K562 (cell line): Measurements from ENCODE around the gene FCGR2B. TPM values are rescaled to one million over a fixed set of nuclear protein-coding genes. Genes with fewer than 3 reads are reported as not detected.

Experiments
- BRD9 ChIP-seq: fragments of 450-650 bp; IDR thresholded peaks from 2 replicates; pipeline ENCODE4 v1.6.1; 2018; ENCODE audit warnings: low read depth; ENCODE audit not compliant: partially characterized antibody
- NFXL1 ChIP-seq: fragments of 450-650 bp; formaldehyde crosslinking; IDR thresholded peaks from 2 replicates; pipeline ENCODE4 v1.4.0; 2021; ENCODE audit warnings: mild to moderate bottlenecking
- NRF1 ChIP-seq, 2 experiments: fragments of 450-650 bp; IDR thresholded peaks in 1 of 2; conservative IDR thresholded peaks in 1 of 2; 2 replicates each; pipeline ENCODE4 v1.6.1; 2014; ENCODE audit warnings: mild to moderate bottlenecking in 2 of 2
- PCBP1 ChIP-seq: fragments of 200-400 bp; formaldehyde crosslinking; IDR thresholded peaks from 2 replicates; pipeline ENCODE4 v1.6.1; 2018; ENCODE audit warnings: mild to moderate bottlenecking, low read depth, low read length; ENCODE audit not compliant: poor library complexity, severe bottlenecking
- polyA plus RNA-seq, 8 experiments: library from polyadenylated mRNA; depleted of rRNA in 4 of 8; stranded (reverse) in 5 of 8; unstranded in 3 of 8; fragments of >200 nt; fragmentation: Nextera tagmentation in 2 of 8; fragmentation: Illumina TruSeq in 1 of 8; extraction: Ambion mirVana in 2 of 8; extraction: Trizol in 1 of 8; gene quantifications; 2 replicates each; pipeline versions ENCODE4 v1.2.1 to v1.2.3, GENCODE V29; 2011 to 2014; ENCODE audit warnings: inconsistent platforms in 1 of 8, missing spikeins in 1 of 8
- total RNA-seq, 7 experiments: library from RNA; depleted of rRNA in 6 of 7; stranded (reverse); fragments of >200 nt in 6 of 7; fragmentation: Illumina TruSeq in 2 of 7; extraction: Trizol in 2 of 7; gene quantifications; 2 replicates each; pipeline versions ENCODE4 v1.2.1 to v1.2.3, GENCODE V29; 2011 to 2021; ENCODE audit warnings: low replicate concordance in 1 of 7
- TF ChIP-seq, protein P1 (sequence below), 2 experiments: fragments of 450-650 bp in 1 of 2; sonication (generic) in 1 of 2; formaldehyde crosslinking in 1 of 2; IDR thresholded peaks in 1 of 2; conservative IDR thresholded peaks in 1 of 2; 2 replicates each; pipeline versions ENCODE4 v1.6.1 to v1.8.1; 2016 to 2023; ENCODE audit warnings: mild to moderate bottlenecking in 2 of 2, moderate library complexity in 2 of 2, inconsistent platforms in 1 of 2, missing genetic modification reagents in 1 of 2
- TF ChIP-seq, protein P2 (sequence below): IDR thresholded peaks from 2 replicates; pipeline ENCODE4 v1.6.1; 2014; ENCODE audit warnings: antibody characterized with exemption
- TF ChIP-seq, protein P3 (sequence below): fragments of 450-650 bp; IDR thresholded peaks from 2 replicates; pipeline ENCODE4 v1.7.0; 2016; ENCODE audit warnings: borderline replicate concordance
- TF ChIP-seq, protein P4 (sequence below): sonication (generic); formaldehyde crosslinking; IDR thresholded peaks from 2 replicates; pipeline ENCODE4 v1.8.0; 2022; ENCODE audit warnings: mild to moderate bottlenecking, missing genetic modification reagents, borderline replicate concordance
- TF ChIP-seq, protein P5 (sequence below): sonication (generic); formaldehyde crosslinking; IDR thresholded peaks from 2 replicates; pipeline ENCODE4 v1.8.0; 2022; ENCODE audit warnings: mild to moderate bottlenecking, missing genetic modification reagents
- TF ChIP-seq, protein P6 (sequence below): fragments of 450-650 bp; IDR thresholded peaks from 2 replicates; pipeline ENCODE4 v1.6.1; 2016; ENCODE audit warnings: antibody characterized with exemption

FCGR2B gene
- total and polyA plus RNA-seq, 9 of the 15 experiments (the other 6 are each of a cell fraction or from before 2014, with no cell fraction given), result 1.7 to 8.9 (median 3.9) TPM

DNA sequence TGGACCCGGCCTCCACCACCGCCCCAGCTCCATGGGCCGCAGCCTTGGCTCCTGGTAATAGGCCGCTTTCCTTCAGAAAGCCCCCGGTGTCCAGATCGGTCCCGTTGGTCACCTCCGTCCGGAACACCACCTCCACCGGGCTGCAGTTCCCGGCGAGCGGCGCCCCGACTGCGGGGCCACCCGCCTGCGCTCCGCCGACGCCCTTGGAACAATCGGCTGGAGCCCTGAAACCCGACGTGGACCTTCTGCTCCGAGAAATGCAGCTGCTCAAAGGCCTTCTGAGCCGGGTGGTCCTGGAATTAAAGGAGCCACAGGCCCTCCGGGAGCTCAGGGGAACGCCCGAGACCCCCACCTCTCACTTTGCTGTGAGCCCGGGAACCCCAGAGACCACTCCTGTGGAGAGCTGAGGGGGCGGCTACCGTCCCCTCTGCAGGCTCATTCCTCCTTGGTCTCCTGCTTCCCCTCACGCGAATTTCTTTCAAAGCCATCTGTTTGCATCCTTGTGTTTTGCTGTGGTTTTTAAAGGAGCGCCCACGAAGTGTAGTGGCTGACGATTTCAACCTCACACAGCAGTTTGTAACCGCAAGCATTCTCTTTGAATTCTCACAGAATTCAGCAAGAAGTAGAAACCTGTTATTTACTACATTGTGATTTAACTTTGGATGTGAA is 64.4 kb downstream of the FCGR2B start (continued):
- TF ChIP-seq, protein P1, sequence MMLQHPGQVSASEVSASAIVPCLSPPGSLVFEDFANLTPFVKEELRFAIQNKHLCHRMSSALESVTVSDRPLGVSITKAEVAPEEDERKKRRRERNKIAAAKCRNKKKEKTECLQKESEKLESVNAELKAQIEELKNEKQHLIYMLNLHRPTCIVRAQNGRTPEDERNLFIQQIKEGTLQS (IDR thresholded peaks at IDR 0.05), result no peak
- TF ChIP-seq, protein P1 (CRISPR knock-in tag; conservative IDR thresholded peaks at IDR 0.05), result 0 out of 2 replicates have a peak, but pooled peaks have one; percentile 28
- TF ChIP-seq, protein P2, sequence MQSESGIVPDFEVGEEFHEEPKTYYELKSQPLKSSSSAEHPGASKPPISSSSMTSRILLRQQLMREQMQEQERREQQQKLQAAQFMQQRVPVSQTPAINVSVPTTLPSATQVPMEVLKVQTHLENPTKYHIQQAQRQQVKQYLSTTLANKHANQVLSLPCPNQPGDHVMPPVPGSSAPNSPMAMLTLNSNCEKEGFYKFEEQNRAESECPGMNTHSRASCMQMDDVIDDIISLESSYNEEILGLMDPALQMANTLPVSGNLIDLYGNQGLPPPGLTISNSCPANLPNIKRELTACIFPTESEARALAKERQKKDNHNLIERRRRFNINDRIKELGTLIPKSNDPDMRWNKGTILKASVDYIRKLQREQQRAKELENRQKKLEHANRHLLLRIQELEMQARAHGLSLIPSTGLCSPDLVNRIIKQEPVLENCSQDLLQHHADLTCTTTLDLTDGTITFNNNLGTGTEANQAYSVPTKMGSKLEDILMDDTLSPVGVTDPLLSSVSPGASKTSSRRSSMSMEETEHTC, result no peak
- TF ChIP-seq, protein P3, sequence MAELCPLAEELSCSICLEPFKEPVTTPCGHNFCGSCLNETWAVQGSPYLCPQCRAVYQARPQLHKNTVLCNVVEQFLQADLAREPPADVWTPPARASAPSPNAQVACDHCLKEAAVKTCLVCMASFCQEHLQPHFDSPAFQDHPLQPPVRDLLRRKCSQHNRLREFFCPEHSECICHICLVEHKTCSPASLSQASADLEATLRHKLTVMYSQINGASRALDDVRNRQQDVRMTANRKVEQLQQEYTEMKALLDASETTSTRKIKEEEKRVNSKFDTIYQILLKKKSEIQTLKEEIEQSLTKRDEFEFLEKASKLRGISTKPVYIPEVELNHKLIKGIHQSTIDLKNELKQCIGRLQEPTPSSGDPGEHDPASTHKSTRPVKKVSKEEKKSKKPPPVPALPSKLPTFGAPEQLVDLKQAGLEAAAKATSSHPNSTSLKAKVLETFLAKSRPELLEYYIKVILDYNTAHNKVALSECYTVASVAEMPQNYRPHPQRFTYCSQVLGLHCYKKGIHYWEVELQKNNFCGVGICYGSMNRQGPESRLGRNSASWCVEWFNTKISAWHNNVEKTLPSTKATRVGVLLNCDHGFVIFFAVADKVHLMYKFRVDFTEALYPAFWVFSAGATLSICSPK, result no peak
- TF ChIP-seq, protein P4, sequence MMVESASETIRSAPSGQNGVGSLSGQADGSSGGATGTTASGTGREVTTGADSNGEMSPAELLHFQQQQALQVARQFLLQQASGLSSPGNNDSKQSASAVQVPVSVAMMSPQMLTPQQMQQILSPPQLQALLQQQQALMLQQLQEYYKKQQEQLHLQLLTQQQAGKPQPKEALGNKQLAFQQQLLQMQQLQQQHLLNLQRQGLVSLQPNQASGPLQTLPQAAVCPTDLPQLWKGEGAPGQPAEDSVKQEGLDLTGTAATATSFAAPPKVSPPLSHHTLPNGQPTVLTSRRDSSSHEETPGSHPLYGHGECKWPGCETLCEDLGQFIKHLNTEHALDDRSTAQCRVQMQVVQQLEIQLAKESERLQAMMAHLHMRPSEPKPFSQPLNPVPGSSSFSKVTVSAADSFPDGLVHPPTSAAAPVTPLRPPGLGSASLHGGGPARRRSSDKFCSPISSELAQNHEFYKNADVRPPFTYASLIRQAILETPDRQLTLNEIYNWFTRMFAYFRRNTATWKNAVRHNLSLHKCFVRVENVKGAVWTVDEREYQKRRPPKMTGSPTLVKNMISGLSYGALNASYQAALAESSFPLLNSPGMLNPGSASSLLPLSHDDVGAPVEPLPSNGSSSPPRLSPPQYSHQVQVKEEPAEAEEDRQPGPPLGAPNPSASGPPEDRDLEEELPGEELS (CRISPR knock-in tag), result no peak
- TF ChIP-seq, protein P5, sequence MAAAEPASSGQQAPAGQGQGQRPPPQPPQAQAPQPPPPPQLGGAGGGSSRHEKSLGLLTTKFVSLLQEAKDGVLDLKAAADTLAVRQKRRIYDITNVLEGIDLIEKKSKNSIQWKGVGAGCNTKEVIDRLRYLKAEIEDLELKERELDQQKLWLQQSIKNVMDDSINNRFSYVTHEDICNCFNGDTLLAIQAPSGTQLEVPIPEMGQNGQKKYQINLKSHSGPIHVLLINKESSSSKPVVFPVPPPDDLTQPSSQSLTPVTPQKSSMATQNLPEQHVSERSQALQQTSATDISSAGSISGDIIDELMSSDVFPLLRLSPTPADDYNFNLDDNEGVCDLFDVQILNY (CRISPR knock-in tag), result 0 out of 2 replicates have a peak, but pooled peaks have one; percentile 48
- TF ChIP-seq BRD9 (peak; percentile 37), NFXL1 (CRISPR knock-in tag) (no peak), PCBP1 (peak; percentile 37), NRF1 (conservative IDR thresholded peaks at IDR 0.05 in 1 of 2, IDR thresholded peaks at IDR 0.05 in 1 of 2) (no peak)
- TF ChIP-seq, protein P6, sequence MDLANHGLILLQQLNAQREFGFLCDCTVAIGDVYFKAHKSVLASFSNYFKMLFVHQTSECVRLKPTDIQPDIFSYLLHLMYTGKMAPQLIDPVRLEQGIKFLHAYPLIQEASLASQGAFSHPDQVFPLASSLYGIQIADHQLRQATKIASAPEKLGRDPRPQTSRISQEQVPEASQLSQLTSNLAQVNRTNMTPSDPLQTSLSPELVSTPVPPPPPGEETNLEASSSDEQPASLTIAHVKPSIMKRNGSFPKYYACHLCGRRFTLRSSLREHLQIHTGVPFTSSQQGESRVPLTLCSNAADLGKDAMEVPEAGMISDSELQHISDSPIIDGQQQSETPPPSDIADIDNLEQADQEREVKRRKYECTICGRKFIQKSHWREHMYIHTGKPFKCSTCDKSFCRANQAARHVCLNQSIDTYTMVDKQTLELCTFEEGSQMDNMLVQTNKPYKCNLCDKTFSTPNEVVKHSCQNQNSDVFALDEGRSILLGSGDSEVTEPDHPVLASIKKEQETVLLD, result no peak
